Measurements from ENCODE around the gene MTMR3. TPM values are rescaled to one million over a fixed set of nuclear protein-coding genes. Genes with fewer than 3 reads are reported as not detected.

The MTMR3 gene
- total RNA-seq, 1 donor from 2014 or later = 41.0 TPM

DNA sequence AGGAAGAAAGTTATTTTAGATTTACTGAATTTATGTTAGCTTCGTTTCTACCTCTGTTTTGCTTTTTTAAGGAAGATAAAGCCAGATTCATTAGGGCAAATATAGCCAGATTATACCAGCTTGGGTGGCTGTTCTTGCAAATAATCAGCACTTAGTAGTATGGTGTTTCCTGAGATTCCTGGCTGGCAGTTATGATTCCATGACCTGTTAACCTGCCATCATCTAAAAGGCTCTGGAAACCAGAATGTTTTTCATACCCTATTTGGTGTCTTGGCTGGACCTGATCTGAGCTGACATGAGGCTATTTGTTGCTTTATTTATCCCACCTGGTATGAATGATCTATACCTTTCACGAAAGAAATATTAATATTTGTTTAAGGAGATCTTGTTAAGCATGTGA, 114.5 kb downstream of the MTMR3 start:
- Mint-ChIP-seq H3K27me3 (ENCODE audit: low read depth, unreplicated experiment) (no peaks in the 10 kb centered on the region), H3K36me3 (ENCODE audit: low read depth, unreplicated experiment) (peaks cover 12% of the 10 kb centered on the region), H3K4me1 (ENCODE audit: low read depth, unreplicated experiment) (peaks cover 56% of the 10 kb centered on the region), H3K27ac (ENCODE audit: unreplicated experiment) (no peak overlapping the region), H3K9me3 (ENCODE audit: unreplicated experiment) (no peaks in the 10 kb centered on the region), H3K4me3 (ENCODE audit: unreplicated experiment) (no peak overlapping the region)
- FAIRE-seq = no peak
- H3K27me3 ChIP-seq (ENCODE audit: insufficient read depth, low read length) = no peaks in the 10 kb centered on the region
- H3K9me3 ChIP-seq (ENCODE audit: insufficient read depth, low read depth, low read length) = no peaks in the 10 kb centered on the region
- H3K4me1 ChIP-seq (ENCODE audit: insufficient read depth, low read length) = peaks cover 35% of the 10 kb centered on the region
- no peak overlapping the region for H3K9ac ChIP-seq (ENCODE audit: low read length)
- H4K20me1 ChIP-seq (ENCODE audit: insufficient read depth, low read length) = no peaks in the 10 kb centered on the region
- no peak overlapping the region for H3K4me3 ChIP-seq (ENCODE audit: insufficient read depth, low read depth, low read length)
- DNase-seq (ENCODE audit: low read depth) = no peak
- no peak overlapping the region for H2AFZ ChIP-seq (ENCODE audit: low read depth, low read length)
- H3K36me3 ChIP-seq (ENCODE audit: insufficient read depth, low read length) = no peaks in the 10 kb centered on the region
- H3K4me2 ChIP-seq (ENCODE audit: low read length) = no peak overlapping the region
- no peak overlapping the region for H3K27ac ChIP-seq (ENCODE audit: low read depth, low read length)
- no peak for TF ChIP-seq EZH2 (IDR thresholded peaks at IDR 0.05; ENCODE audit: insufficient read depth, low read length)
- TF ChIP-seq, protein P1, sequence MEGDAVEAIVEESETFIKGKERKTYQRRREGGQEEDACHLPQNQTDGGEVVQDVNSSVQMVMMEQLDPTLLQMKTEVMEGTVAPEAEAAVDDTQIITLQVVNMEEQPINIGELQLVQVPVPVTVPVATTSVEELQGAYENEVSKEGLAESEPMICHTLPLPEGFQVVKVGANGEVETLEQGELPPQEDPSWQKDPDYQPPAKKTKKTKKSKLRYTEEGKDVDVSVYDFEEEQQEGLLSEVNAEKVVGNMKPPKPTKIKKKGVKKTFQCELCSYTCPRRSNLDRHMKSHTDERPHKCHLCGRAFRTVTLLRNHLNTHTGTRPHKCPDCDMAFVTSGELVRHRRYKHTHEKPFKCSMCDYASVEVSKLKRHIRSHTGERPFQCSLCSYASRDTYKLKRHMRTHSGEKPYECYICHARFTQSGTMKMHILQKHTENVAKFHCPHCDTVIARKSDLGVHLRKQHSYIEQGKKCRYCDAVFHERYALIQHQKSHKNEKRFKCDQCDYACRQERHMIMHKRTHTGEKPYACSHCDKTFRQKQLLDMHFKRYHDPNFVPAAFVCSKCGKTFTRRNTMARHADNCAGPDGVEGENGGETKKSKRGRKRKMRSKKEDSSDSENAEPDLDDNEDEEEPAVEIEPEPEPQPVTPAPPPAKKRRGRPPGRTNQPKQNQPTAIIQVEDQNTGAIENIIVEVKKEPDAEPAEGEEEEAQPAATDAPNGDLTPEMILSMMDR (IDR thresholded peaks at IDR 0.05; ENCODE audit: insufficient read depth, low read depth, low read length) = no peak
- no peaks in the 10 kb centered on the region for H3K79me2 ChIP-seq (ENCODE audit: insufficient read depth, low read length)

DNA sequence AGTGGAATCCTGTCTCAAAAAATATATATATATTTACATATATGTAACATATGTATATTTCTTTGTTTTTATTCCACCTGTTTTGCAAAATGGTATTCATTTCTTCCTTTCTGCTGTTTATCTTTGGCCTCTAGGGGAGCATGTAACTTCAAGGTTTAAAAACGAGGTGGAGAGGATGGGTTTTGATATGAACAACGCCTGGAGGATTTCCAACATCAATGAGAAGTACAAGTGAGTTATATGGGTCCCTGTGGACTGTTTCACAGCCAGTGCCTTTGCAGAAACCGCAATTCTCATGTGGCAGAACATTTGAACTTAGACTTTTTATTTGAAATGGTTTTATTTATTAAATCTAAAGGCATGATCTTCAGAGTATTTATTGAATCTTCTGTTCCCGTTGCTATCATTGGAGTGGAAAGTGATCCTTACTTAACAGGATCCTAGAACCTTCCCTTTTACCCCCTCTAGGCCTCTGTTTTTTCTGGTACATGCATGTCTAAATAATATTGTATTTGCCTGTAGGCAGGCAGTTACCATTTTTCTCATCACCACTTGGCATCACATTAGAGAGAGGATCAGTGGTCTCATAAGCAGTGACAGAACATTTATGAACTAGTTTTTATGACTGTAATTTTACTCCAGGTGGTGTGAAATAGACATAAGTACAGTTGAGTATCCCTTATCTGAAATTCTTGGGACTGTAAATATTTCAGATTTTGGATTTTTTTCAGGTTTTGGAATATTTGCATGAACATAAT, 115.8 kb downstream of the MTMR3 start:
- no peak overlapping the region for H3K27ac ChIP-seq (ENCODE audit: low read depth, low read length)
- H3K9me3 Mint-ChIP-seq (ENCODE audit: unreplicated experiment) = no peaks in the 10 kb centered on the region
- peaks cover 11% of the 10 kb centered on the region for H3K36me3 Mint-ChIP-seq (ENCODE audit: low read depth, unreplicated experiment)
- H3K27ac Mint-ChIP-seq (ENCODE audit: unreplicated experiment) = no peak overlapping the region
- no peak overlapping the region for H3K4me2 ChIP-seq (ENCODE audit: low read length)
- H3K27me3 ChIP-seq (ENCODE audit: insufficient read depth, low read length) = no peaks in the 10 kb centered on the region
- TF ChIP-seq EZH2 (IDR thresholded peaks at IDR 0.05; ENCODE audit: insufficient read depth, low read length) = no peak
- TF ChIP-seq, protein P1 (IDR thresholded peaks at IDR 0.05; ENCODE audit: insufficient read depth, low read depth, low read length) = no peak
- FAIRE-seq = no peak
- no peaks in the 10 kb centered on the region for H3K79me2 ChIP-seq (ENCODE audit: insufficient read depth, low read length)
- no peaks in the 10 kb centered on the region for H4K20me1 ChIP-seq (ENCODE audit: insufficient read depth, low read length)
- no peak overlapping the region for H3K4me3 ChIP-seq (ENCODE audit: insufficient read depth, low read depth, low read length)
- peaks cover 22% of the 10 kb centered on the region for H3K4me1 ChIP-seq (ENCODE audit: insufficient read depth, low read length)
- peaks cover 44% of the 10 kb centered on the region for H3K4me1 Mint-ChIP-seq (ENCODE audit: low read depth, unreplicated experiment)
- no peak overlapping the region for H2AFZ ChIP-seq (ENCODE audit: low read depth, low read length)
- no peak overlapping the region for H3K9ac ChIP-seq (ENCODE audit: low read length)
- H3K9me3 ChIP-seq (ENCODE audit: insufficient read depth, low read depth, low read length) = no peaks in the 10 kb centered on the region
- H3K36me3 ChIP-seq (ENCODE audit: insufficient read depth, low read length) = no peaks in the 10 kb centered on the region
- H3K4me3 Mint-ChIP-seq (ENCODE audit: unreplicated experiment) = no peak overlapping the region
- no peaks in the 10 kb centered on the region for H3K27me3 Mint-ChIP-seq (ENCODE audit: low read depth, unreplicated experiment)
- DNase-seq (ENCODE audit: low read depth) = no peak

DNA sequence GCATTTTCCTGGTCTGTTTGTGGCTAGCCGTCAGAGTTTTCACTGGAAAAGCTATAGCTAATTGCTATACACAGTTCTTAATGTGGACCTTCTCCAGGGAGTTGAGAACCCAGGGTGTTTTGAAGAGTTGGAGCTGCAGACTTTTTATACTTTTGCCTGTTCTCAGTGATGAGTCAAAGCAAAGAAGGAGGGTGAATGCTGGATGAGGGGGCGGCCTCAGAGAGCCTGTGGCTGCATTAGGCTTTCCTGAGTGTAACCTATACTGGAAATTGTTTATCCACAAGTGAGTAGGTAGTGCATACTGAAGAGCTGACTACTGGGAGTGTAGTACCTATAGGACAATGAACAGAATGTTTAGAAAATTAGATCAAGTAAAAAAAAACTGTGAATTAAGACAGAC, 117.6 kb downstream of the MTMR3 start:
- H3K9me3 Mint-ChIP-seq (ENCODE audit: unreplicated experiment) = no peaks in the 10 kb centered on the region
- Histone ChIP-seq H3K79me2 (ENCODE audit: insufficient read depth, low read length) (no peaks in the 10 kb centered on the region), H3K36me3 (ENCODE audit: insufficient read depth, low read length) (no peaks in the 10 kb centered on the region), H3K4me2 (ENCODE audit: low read length) (peak overlapping the region; percentile 46), H4K20me1 (ENCODE audit: insufficient read depth, low read length) (peaks cover 5% of the 10 kb centered on the region), H3K4me3 (ENCODE audit: insufficient read depth, low read depth, low read length) (no peak overlapping the region), H2AFZ (ENCODE audit: low read depth, low read length) (no peak overlapping the region), H3K27me3 (ENCODE audit: insufficient read depth, low read length) (no peaks in the 10 kb centered on the region), H3K27ac (ENCODE audit: low read depth, low read length) (no peak overlapping the region), H3K4me1 (ENCODE audit: insufficient read depth, low read length) (peaks cover 12% of the 10 kb centered on the region), H3K9me3 (ENCODE audit: insufficient read depth, low read depth, low read length) (no peaks in the 10 kb centered on the region), H3K9ac (ENCODE audit: low read length) (peak overlapping the region; percentile 15)
- no peak for FAIRE-seq
- DNase-seq (ENCODE audit: low read depth) = peak; percentile 79
- H3K4me1 Mint-ChIP-seq (ENCODE audit: low read depth, unreplicated experiment) = peaks cover 33% of the 10 kb centered on the region
- peaks cover 15% of the 10 kb centered on the region for H3K36me3 Mint-ChIP-seq (ENCODE audit: low read depth, unreplicated experiment)
- no peak overlapping the region for H3K4me3 Mint-ChIP-seq (ENCODE audit: unreplicated experiment)
- TF ChIP-seq, protein P1 (IDR thresholded peaks at IDR 0.05; ENCODE audit: insufficient read depth, low read depth, low read length) = no peak
- no peak for TF ChIP-seq EZH2 (IDR thresholded peaks at IDR 0.05; ENCODE audit: insufficient read depth, low read length)
- no peaks in the 10 kb centered on the region for H3K27me3 Mint-ChIP-seq (ENCODE audit: low read depth, unreplicated experiment)
- peak overlapping the region; percentile 8 for H3K27ac Mint-ChIP-seq (ENCODE audit: unreplicated experiment)
